ENCODE results near the gene CNN2.

CNN2 gene

GRCh38 chr19:1028062-1028926, 1.9 kb downstream of the CNN2 start:
- no peaks in the 10 kb centered on the region; the same call in 1 of the 2 replicates for H3K36me3 ChIP-seq
- no peaks in the 10 kb centered on the region; the same call in 1 of the 2 replicates for H3K27me3 ChIP-seq
- peak; percentile 55 for DNase-seq
- H3K4me3 ChIP-seq (ENCODE audit: low read depth, low read length) = peak overlapping the region; percentile 36
- TF ChIP-seq CTCF (IDR thresholded peaks at IDR 0.05; ENCODE audit: low read depth, low read length) = no peak
- no peaks in the 10 kb centered on the region for H3K4me1 ChIP-seq
- H3K9me3 ChIP-seq = no peaks in the 10 kb centered on the region

DNA sequence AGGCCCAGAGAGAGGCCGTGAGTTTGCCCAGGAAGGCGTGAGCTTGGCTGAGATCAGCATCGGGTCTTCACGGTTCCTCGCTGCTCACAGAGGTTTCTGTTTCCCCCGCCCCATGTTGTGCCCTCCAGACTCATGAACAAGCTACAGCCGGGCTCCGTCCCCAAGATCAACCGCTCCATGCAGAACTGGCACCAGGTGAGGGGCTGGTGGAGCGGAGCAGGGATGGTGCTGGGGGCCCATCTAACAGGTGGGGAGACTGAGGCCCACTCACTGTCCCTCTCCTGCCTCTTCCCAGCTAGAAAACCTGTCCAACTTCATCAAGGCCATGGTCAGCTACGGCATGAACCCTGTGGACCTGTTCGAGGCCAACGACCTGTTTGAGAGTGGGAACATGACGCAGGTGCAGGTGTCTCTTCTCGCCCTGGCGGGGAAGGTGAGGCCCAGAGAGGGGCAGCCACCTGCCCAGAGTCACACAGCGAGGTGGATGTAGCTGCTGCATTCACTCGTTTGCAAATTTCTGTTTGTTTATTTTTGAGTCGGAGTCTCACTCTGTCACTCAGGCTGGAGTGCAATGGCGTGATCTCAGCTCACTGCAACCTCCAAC, 6.0 kb downstream of the CNN2 start:
- no peak for DNase-seq
- no peaks in the 10 kb centered on the region; the same call in 1 of the 2 replicates for H3K36me3 ChIP-seq
- TF ChIP-seq CTCF (IDR thresholded peaks at IDR 0.05; ENCODE audit: low read depth, low read length) = no peak

DNA sequence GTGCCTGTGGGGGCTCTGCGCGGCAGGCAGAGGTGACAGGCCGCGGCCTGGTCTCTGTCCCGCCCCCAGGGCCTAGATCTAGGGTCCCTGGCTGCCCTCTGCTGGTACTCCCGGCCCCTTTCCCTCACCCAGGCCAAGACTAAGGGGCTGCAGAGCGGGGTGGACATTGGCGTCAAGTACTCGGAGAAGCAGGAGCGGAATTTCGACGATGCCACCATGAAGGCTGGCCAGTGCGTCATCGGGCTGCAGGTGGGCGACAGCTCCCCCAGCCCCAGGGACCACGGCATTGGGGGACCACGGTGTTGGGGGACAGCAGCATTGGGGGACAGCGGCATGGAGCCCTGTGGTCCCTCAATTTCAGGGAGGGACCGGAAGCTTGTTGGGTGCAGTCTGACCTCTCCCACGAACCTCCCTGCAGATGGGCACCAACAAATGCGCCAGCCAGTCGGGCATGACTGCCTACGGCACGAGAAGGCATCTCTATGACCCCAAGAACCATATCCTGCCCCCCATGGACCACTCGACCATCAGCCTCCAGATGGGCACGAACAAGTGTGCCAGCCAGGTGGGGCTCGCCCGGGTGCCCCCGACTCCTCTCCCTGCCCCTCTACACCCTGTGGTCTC, 9.7 kb downstream of the CNN2 start:
- no peak for TF ChIP-seq CTCF (IDR thresholded peaks at IDR 0.05; ENCODE audit: low read depth, low read length)
- Histone ChIP-seq H3K36me3 (no peaks in the 10 kb centered on the region; the same call in 1 of the 2 replicates), H3K9me3 (no peaks in the 10 kb centered on the region), H3K4me3 (ENCODE audit: low read depth, low read length) (no peak overlapping the region), H3K27me3 (no peaks in the 10 kb centered on the region), H3K4me1 (peaks cover 6% of the 10 kb centered on the region; the same call in 1 of the 2 replicates)
- peak; percentile 17 for DNase-seq

More for the DNA sequence above, 6.0 kb downstream of the CNN2 start:
- Histone ChIP-seq H3K4me3 (ENCODE audit: low read depth, low read length) (no peak overlapping the region), H3K4me1 (no peaks in the 10 kb centered on the region), H3K9me3 (no peaks in the 10 kb centered on the region), H3K27me3 (no peaks in the 10 kb centered on the region)

- H3K9me3 ChIP-seq = no peaks in the 10 kb centered on the region
- no peak for TF ChIP-seq CTCF (IDR thresholded peaks at IDR 0.05; ENCODE audit: low read depth, low read length)
- no peaks in the 10 kb centered on the region for H3K36me3 ChIP-seq
- H3K4me3 ChIP-seq (ENCODE audit: low read depth, low read length) = no peak overlapping the region
- peaks cover 9% of the 10 kb centered on the region for H3K4me1 ChIP-seq
- DNase-seq = peak; percentile 10
- no peaks in the 10 kb centered on the region for H3K27me3 ChIP-seq
Measured at GRCh38 chr19:1037621-1038064, 11.2 kb downstream of the CNN2 start.

GRCh38 chr19:1038978-1039645, 12.7 kb downstream of the CNN2 start:
- Histone ChIP-seq H3K4me1 (peaks cover 10% of the 10 kb centered on the region), H3K4me3 (ENCODE audit: low read depth, low read length) (peak overlapping the region; percentile 72), H3K9me3 (no peaks in the 10 kb centered on the region), H3K36me3 (no peaks in the 10 kb centered on the region), H3K27me3 (no peaks in the 10 kb centered on the region)
- no peak for TF ChIP-seq CTCF (IDR thresholded peaks at IDR 0.05; ENCODE audit: low read depth, low read length)
- no peak for DNase-seq
